Keratinocyte (primary cell): ENCODE data around the gene TUFM. TPM values are rescaled to one million over a fixed set of nuclear protein-coding genes. Genes with fewer than 3 reads are reported as not detected.

ENCODE experiments used
- DNase-seq: peaks from one replicate; pipeline ENCODE4 v3.0.0-alpha.2; 2011; ENCODE audit warnings: low read depth, missing footprints, low spot score
- FAIRE-seq: peaks from 2 replicates; lab custom pipeline; 2011; peaks lifted over from hg19 to GRCh38; lab: Jason Lieb, UNC
- H2AFZ ChIP-seq: 2 replicates; pipeline ENCODE4 v1.6.0; 2012; ENCODE audit warnings: low read length, control low read depth, inconsistent platforms; ENCODE audit not compliant: control insufficient read depth
- H3K27ac ChIP-seq: 2 replicates; pipeline ENCODE4 v1.5.1; 2011; ENCODE audit warnings: low read length; ENCODE audit not compliant: control insufficient read depth, insufficient read depth
- H3K27me3 ChIP-seq: 3 replicates; pipeline ENCODE4 v1.6.0; 2011; ENCODE audit warnings: low read length; ENCODE audit not compliant: control insufficient read depth, insufficient read depth; ENCODE audit errors: extremely low read depth
- H3K36me3 ChIP-seq, 2 experiments: 2 replicates in 1 of 2; 3 replicates in 1 of 2; pipeline ENCODE4 v1.5.1; 2011; ENCODE audit warnings: low read length in 2 of 2, mild to moderate bottlenecking in 1 of 2; ENCODE audit not compliant: control insufficient read depth in 2 of 2, insufficient read depth in 2 of 2; ENCODE audit errors: extremely low read depth in 1 of 2
- H3K4me1 ChIP-seq: 3 replicates; pipeline ENCODE4 v1.5.1; 2011; ENCODE audit warnings: low read length; ENCODE audit not compliant: control insufficient read depth, insufficient read depth; ENCODE audit errors: extremely low read depth
- H3K4me2 ChIP-seq: 3 replicates; pipeline ENCODE4 v1.6.0; 2011; ENCODE audit warnings: low read depth, low read length; ENCODE audit not compliant: control insufficient read depth, insufficient read depth; ENCODE audit errors: extremely low read depth
- H3K4me3 ChIP-seq, 3 experiments: fragments of 200-600 bp in 1 of 3; sonication (generic) in 1 of 3; 2 replicates in 2 of 3; 3 replicates in 1 of 3; pipeline ENCODE4 v1.5.1; 2011 to 2016; ENCODE audit warnings: low read length in 3 of 3, mild to moderate bottlenecking in 3 of 3, control low read depth in 2 of 3, inconsistent platforms in 1 of 3, low read depth in 1 of 3, mixed read lengths in 1 of 3, mixed run types in 1 of 3, moderate library complexity in 1 of 3; ENCODE audit not compliant: control insufficient read depth in 2 of 3, insufficient read depth in 2 of 3; ENCODE audit errors: extremely low read depth in 1 of 3
- H3K79me2 ChIP-seq: 2 replicates; pipeline ENCODE4 v1.6.0; 2012; ENCODE audit warnings: low read length; ENCODE audit not compliant: control insufficient read depth, insufficient read depth
- H3K9ac ChIP-seq: 3 replicates; pipeline ENCODE4 v1.6.0; 2011; ENCODE audit warnings: low read length; ENCODE audit not compliant: control insufficient read depth, insufficient read depth; ENCODE audit errors: extremely low read depth
- H3K9me1 ChIP-seq: 3 replicates; pipeline ENCODE4 v1.6.0; 2011; ENCODE audit warnings: low read length; ENCODE audit not compliant: control insufficient read depth, insufficient read depth; ENCODE audit errors: extremely low read depth
- H3K9me3 ChIP-seq: 2 replicates; pipeline ENCODE4 v1.5.1; 2012; ENCODE audit warnings: low read depth, low read length; ENCODE audit not compliant: control insufficient read depth
- H4K20me1 ChIP-seq: 3 replicates; pipeline ENCODE4 v1.6.0; 2011; ENCODE audit warnings: low read length; ENCODE audit not compliant: control insufficient read depth, insufficient read depth; ENCODE audit errors: extremely low read depth
- CTCF ChIP-seq, 3 experiments: IDR thresholded peaks in 1 of 3; conservative IDR thresholded peaks in 1 of 3; optimal IDR thresholded peaks in 1 of 3; 2 replicates in 2 of 3; 3 replicates in 1 of 3; pipeline versions ENCODE3 to v1.5.1; 2011; ENCODE audit warnings: low read length in 3 of 3, mild to moderate bottlenecking in 3 of 3, moderate library complexity in 2 of 3, control low read depth in 1 of 3, inconsistent platforms in 1 of 3; ENCODE audit not compliant: insufficient read depth in 2 of 3; ENCODE audit errors: extremely low read depth in 1 of 3
- EZH2 ChIP-seq: IDR thresholded peaks from one replicate; pipeline ENCODE4 v1.6.1; 2012; ENCODE audit warnings: inconsistent platforms, mild to moderate bottlenecking, low read length, moderate library complexity
- dilution Hi-C: fragments of 300-500 bp; cut with MboI; formaldehyde crosslinking; loops from one replicate; pipeline ENCODE4 v1.7.0; 2020; ENCODE audit warnings: low sequenced_read_pairs; ENCODE audit not compliant: extremely low pct_ligation_motif_present
- polyA plus RNA-seq, 5 experiments: library from polyadenylated mRNA; depleted of rRNA in 3 of 5; stranded (reverse) in 3 of 5; stranded (forward) in 1 of 5; unstranded in 1 of 5; fragments of >200 nt; gene quantifications; 1 replicate in 1 of 5; 2 replicates in 3 of 5; 3 replicates in 1 of 5; pipeline versions ENCODE4 v1.2.1 to v1.2.3, GENCODE V29; 2011 to 2012; ENCODE audit warnings: missing spikeins in 2 of 5, low read depth in 1 of 5, low replicate concordance in 1 of 5

TUFM gene
- polyA plus RNA-seq, 1 donor (not counting 4 experiments of a cell fraction or from before 2014, with no cell fraction given) = 134 TPM

GRCh38 chr16:28838558-28838918 is 7.6 kb downstream of the TUFM start:
- no peaks in the 10 kb centered on the region for H3K9me1 ChIP-seq
- H3K9ac ChIP-seq = no peak overlapping the region
- no peak overlapping the region for H3K4me2 ChIP-seq
- H3K9me3 ChIP-seq = no peaks in the 10 kb centered on the region
- H3K79me2 ChIP-seq = peaks cover under 1% of the 10 kb centered on the region
- H2AFZ ChIP-seq = no peak overlapping the region
- H3K4me1 ChIP-seq = no peaks in the 10 kb centered on the region
- DNase-seq = no peak
- H3K4me3 ChIP-seq = no peak overlapping the region
- no peak for TF ChIP-seq EZH2
- TF ChIP-seq CTCF (optimal IDR thresholded peaks at IDR 0.05 in 1 of 3, IDR thresholded peaks at IDR 0.05 in 1 of 3, conservative IDR thresholded peaks at IDR 0.05 in 1 of 3; ENCODE audit: extremely low read depth in 1 of 3, insufficient read depth in 2 of 3, low read length in 3 of 3) = no peak
- FAIRE-seq = no peak
- no peak overlapping the region for H3K27ac ChIP-seq
- H4K20me1 ChIP-seq = no peaks in the 10 kb centered on the region
- peaks cover 39 to 42% of the 10 kb centered on the region in 2 experiments for H3K36me3 ChIP-seq
- H3K27me3 ChIP-seq = no peaks in the 10 kb centered on the region
- dilution Hi-C loops = no loop called here

- Histone ChIP-seq H3K27ac (no peak overlapping the region), H4K20me1 (no peaks in the 10 kb centered on the region), H3K36me3 (peaks cover 40 to 43% of the 10 kb centered on the region in 2 experiments), H3K79me2 (peaks cover 5% of the 10 kb centered on the region), H3K4me2 (no peak overlapping the region), H3K4me3 (no peak overlapping the region), H3K9ac (no peak overlapping the region), H3K9me3 (no peaks in the 10 kb centered on the region), H3K4me1 (no peaks in the 10 kb centered on the region), H2AFZ (no peak overlapping the region), H3K9me1 (no peaks in the 10 kb centered on the region), H3K27me3 (no peaks in the 10 kb centered on the region)
- TF ChIP-seq EZH2 (no peak), CTCF (optimal IDR thresholded peaks at IDR 0.05 in 1 of 3, IDR thresholded peaks at IDR 0.05 in 1 of 3, conservative IDR thresholded peaks at IDR 0.05 in 1 of 3; ENCODE audit: extremely low read depth in 1 of 3, insufficient read depth in 2 of 3, low read length in 3 of 3) (no peak)
- dilution Hi-C loops = no loop called here
- DNase-seq (no peak), FAIRE-seq (no peak)
Observed at GRCh38 chr16:28837672-28838557, 8.2 kb downstream of the TUFM start.
